Measurements from ENCODE around the gene FHL3.
A peak's percentile ranks its signal among the peaks of the same experiment; 100 is the strongest.
"Not testable (repeated sequence)": the region's sequence is repeated elsewhere in the genome, so short reads cannot be mapped to it uniquely, and the experiment has no call there.

Gene FHL3

GRCh38 chr1:37964106-37964505, 41.2 kb downstream of the FHL3 start:
- not testable (repeated sequence) for H3K27me3 ChIP-seq (ENCODE audit: control insufficient read depth in 1 of 2, insufficient read depth in 1 of 2, low read length in 2 of 2); H3K14ac ChIP-seq (ENCODE audit: low read length in 2 of 2); H3K4me1 ChIP-seq (ENCODE audit: control insufficient read depth, insufficient read depth, low read depth, low read length); H3K4me2 ChIP-seq (ENCODE audit: low read length, poor library complexity, severe bottlenecking); H3K9me3 ChIP-seq (ENCODE audit: control insufficient read depth, low read length); H2BK120ac ChIP-seq (ENCODE audit: low read depth, low read length); H3K79me1 ChIP-seq (replicated peaks; ENCODE audit: low read length, poor library complexity, severe bottlenecking); H3K27ac ChIP-seq (ENCODE audit: low read length, poor library complexity, severe bottlenecking); DNase-seq; H2BK12ac ChIP-seq (ENCODE audit: low read length in 2 of 2); H4K8ac ChIP-seq (ENCODE audit: low read length); H4K91ac ChIP-seq (ENCODE audit: low read length); H3K18ac ChIP-seq (ENCODE audit: low read depth in 1 of 2, low read length in 2 of 2); H2BK15ac ChIP-seq (ENCODE audit: low read depth, poor library complexity, severe bottlenecking); H3K4ac ChIP-seq (ENCODE audit: low read depth in 1 of 2, low read length in 2 of 2); H3K4me3 ChIP-seq (ENCODE audit: insufficient read depth in 1 of 2, low read depth in 1 of 2, low read length in 2 of 2); H2AFZ ChIP-seq (ENCODE audit: low read depth, low read length); H3K9ac ChIP-seq (ENCODE audit: low read length); H3K23ac ChIP-seq (ENCODE audit: low read length in 2 of 2); H2AK5ac ChIP-seq (ENCODE audit: low read length, severe bottlenecking); H2BK5ac ChIP-seq (ENCODE audit: low read depth, low read length, poor library complexity, severe bottlenecking)
- 88% methylated on average over 8 of the region's 12 CpGs for WGBS
- peaks cover 52 to 66% of the 10 kb centered on the region in 2 experiments for H3K36me3 ChIP-seq (ENCODE audit: control insufficient read depth in 1 of 2, insufficient read depth in 2 of 2, low read depth in 1 of 2, low read length in 2 of 2)

GRCh38 chr1:37958690-37959089, 46.6 kb downstream of the FHL3 start:
- no peak overlapping the region for H3K4ac ChIP-seq (ENCODE audit: low read depth in 1 of 2, low read length in 2 of 2)
- no peak overlapping the region for H3K18ac ChIP-seq (ENCODE audit: low read depth in 1 of 2, low read length in 2 of 2)
- no peak overlapping the region for H4K91ac ChIP-seq (ENCODE audit: low read length)
- H3K9ac ChIP-seq (ENCODE audit: low read length) = peak overlapping the region; percentile 48
- no peak overlapping the region for H2AFZ ChIP-seq (ENCODE audit: low read depth, low read length)
- H2BK120ac ChIP-seq (ENCODE audit: low read depth, low read length) = no peak overlapping the region
- H3K4me3 ChIP-seq (ENCODE audit: insufficient read depth in 1 of 2, low read depth in 1 of 2, low read length in 2 of 2) = no peak overlapping the region
- peak; percentile 61 for DNase-seq
- H3K9me3 ChIP-seq (ENCODE audit: control insufficient read depth, low read length) = no peaks in the 10 kb centered on the region
- H3K23ac ChIP-seq (ENCODE audit: low read length in 2 of 2) = no peak overlapping the region
- H2BK5ac ChIP-seq (ENCODE audit: low read depth, low read length, poor library complexity, severe bottlenecking) = no peak overlapping the region
- peak overlapping the region; percentile 86 for H3K27ac ChIP-seq (ENCODE audit: low read length, poor library complexity, severe bottlenecking)
- H3K79me1 ChIP-seq (replicated peaks; ENCODE audit: low read length, poor library complexity, severe bottlenecking) = peaks cover 3% of the 10 kb centered on the region
- H2AK5ac ChIP-seq (ENCODE audit: low read length, severe bottlenecking) = no peak overlapping the region
- no peak overlapping the region for H2BK15ac ChIP-seq (ENCODE audit: low read depth, poor library complexity, severe bottlenecking)
- H3K27me3 ChIP-seq (ENCODE audit: control insufficient read depth in 1 of 2, insufficient read depth in 1 of 2, low read length in 2 of 2) = no peaks in the 10 kb centered on the region
- no peak overlapping the region for H3K14ac ChIP-seq (ENCODE audit: low read length in 2 of 2)
- no peak overlapping the region for H3K4me2 ChIP-seq (ENCODE audit: low read length, poor library complexity, severe bottlenecking)
- no peak overlapping the region for H2BK12ac ChIP-seq (ENCODE audit: low read length in 2 of 2)
- H4K8ac ChIP-seq (ENCODE audit: low read length) = no peak overlapping the region
- WGBS = 0% methylated on average over 2 of the region's 2 CpGs
- peaks cover 56 to 65% of the 10 kb centered on the region in 2 experiments for H3K36me3 ChIP-seq (ENCODE audit: control insufficient read depth in 1 of 2, insufficient read depth in 2 of 2, low read depth in 1 of 2, low read length in 2 of 2)
- H3K4me1 ChIP-seq (ENCODE audit: control insufficient read depth, insufficient read depth, low read depth, low read length) = peaks cover 8% of the 10 kb centered on the region

GRCh38 chr1:37955685-37956084, 49.6 kb downstream of the FHL3 start:
- no peak for DNase-seq
- 96% methylated on average over 3 of the region's 3 CpGs for WGBS
- no peak overlapping the region for H2BK120ac ChIP-seq (ENCODE audit: low read depth, low read length)
- H2AFZ ChIP-seq (ENCODE audit: low read depth, low read length) = no peak overlapping the region
- no peak overlapping the region for H3K4me3 ChIP-seq (ENCODE audit: insufficient read depth in 1 of 2, low read depth in 1 of 2, low read length in 2 of 2)
- peaks cover 8% of the 10 kb centered on the region for H3K4me1 ChIP-seq (ENCODE audit: control insufficient read depth, insufficient read depth, low read depth, low read length)
- no peak overlapping the region for H2BK5ac ChIP-seq (ENCODE audit: low read depth, low read length, poor library complexity, severe bottlenecking)
- H3K18ac ChIP-seq (ENCODE audit: low read depth in 1 of 2, low read length in 2 of 2) = no peak overlapping the region
- no peak overlapping the region for H3K27ac ChIP-seq (ENCODE audit: low read length, poor library complexity, severe bottlenecking)
- no peak overlapping the region for H3K23ac ChIP-seq (ENCODE audit: low read length in 2 of 2)
- no peak overlapping the region for H3K4me2 ChIP-seq (ENCODE audit: low read length, poor library complexity, severe bottlenecking)
- H3K14ac ChIP-seq (ENCODE audit: low read length in 2 of 2) = no peak overlapping the region
- H3K4ac ChIP-seq (ENCODE audit: low read depth in 1 of 2, low read length in 2 of 2) = no peak overlapping the region
- H3K9me3 ChIP-seq (ENCODE audit: control insufficient read depth, low read length) = no peaks in the 10 kb centered on the region
- H4K91ac ChIP-seq (ENCODE audit: low read length) = no peak overlapping the region
- no peak overlapping the region for H4K8ac ChIP-seq (ENCODE audit: low read length)
- H3K27me3 ChIP-seq (ENCODE audit: control insufficient read depth in 1 of 2, insufficient read depth in 1 of 2, low read length in 2 of 2) = no peaks in the 10 kb centered on the region
- H3K36me3 ChIP-seq (ENCODE audit: control insufficient read depth in 1 of 2, insufficient read depth in 2 of 2, low read depth in 1 of 2, low read length in 2 of 2) = peaks cover 50 to 51% of the 10 kb centered on the region in 2 experiments
- H2AK5ac ChIP-seq (ENCODE audit: low read length, severe bottlenecking) = no peak overlapping the region
- H2BK12ac ChIP-seq (ENCODE audit: low read length in 2 of 2) = no peak overlapping the region
- peaks cover 1% of the 10 kb centered on the region for H3K79me1 ChIP-seq (replicated peaks; ENCODE audit: low read length, poor library complexity, severe bottlenecking)
- H3K9ac ChIP-seq (ENCODE audit: low read length) = no peak overlapping the region
- no peak overlapping the region for H2BK15ac ChIP-seq (ENCODE audit: low read depth, poor library complexity, severe bottlenecking)

GRCh38 chr1:37954316-37954971, 50.9 kb downstream of the FHL3 start:
- Histone ChIP-seq H3K36me3 (ENCODE audit: control insufficient read depth in 1 of 2, insufficient read depth in 2 of 2, low read depth in 1 of 2, low read length in 2 of 2) (peaks cover 40 to 44% of the 10 kb centered on the region in 2 experiments), H2AK5ac (ENCODE audit: low read length, severe bottlenecking) (no peak overlapping the region), H3K27me3 (ENCODE audit: control insufficient read depth in 1 of 2, insufficient read depth in 1 of 2, low read length in 2 of 2) (no peaks in the 10 kb centered on the region), H3K4me3 (ENCODE audit: insufficient read depth in 1 of 2, low read depth in 1 of 2, low read length in 2 of 2) (no peak overlapping the region), H2BK5ac (ENCODE audit: low read depth, low read length, poor library complexity, severe bottlenecking) (no peak overlapping the region), H3K79me1 (replicated peaks; ENCODE audit: low read length, poor library complexity, severe bottlenecking) (peaks cover 1% of the 10 kb centered on the region), H3K4me2 (ENCODE audit: low read length, poor library complexity, severe bottlenecking) (no peak overlapping the region), H2AFZ (ENCODE audit: low read depth, low read length) (no peak overlapping the region), H2BK12ac (ENCODE audit: low read length in 2 of 2) (no peak overlapping the region), H2BK15ac (ENCODE audit: low read depth, poor library complexity, severe bottlenecking) (no peak overlapping the region), H4K91ac (ENCODE audit: low read length) (no peak overlapping the region), H3K4me1 (ENCODE audit: control insufficient read depth, insufficient read depth, low read depth, low read length) (peaks cover 8% of the 10 kb centered on the region), H4K8ac (ENCODE audit: low read length) (no peak overlapping the region), H3K18ac (ENCODE audit: low read depth in 1 of 2, low read length in 2 of 2) (no peak overlapping the region), H3K4ac (ENCODE audit: low read depth in 1 of 2, low read length in 2 of 2) (no peak overlapping the region), H3K9ac (ENCODE audit: low read length) (no peak overlapping the region), H3K27ac (ENCODE audit: low read length, poor library complexity, severe bottlenecking) (no peak overlapping the region), H2BK120ac (ENCODE audit: low read depth, low read length) (no peak overlapping the region), H3K23ac (ENCODE audit: low read length in 2 of 2) (no peak overlapping the region), H3K9me3 (ENCODE audit: control insufficient read depth, low read length) (no peaks in the 10 kb centered on the region), H3K14ac (ENCODE audit: low read length in 2 of 2) (no peak overlapping the region)
- DNase-seq = no peak
- 88% methylated on average over 3 of the region's 3 CpGs for WGBS
